HEK293 (cell line): ENCODE results near the gene KLC1.

ENCODE experiments used
- CTCF ChIA-PET: fragments of 350-600 bp; formaldehyde crosslinking; extraction: SDS; loops from one replicate; lab custom pipeline; 2021; ENCODE audit warnings: antibody characterized with exemption; lab: Yijun Ruan, JAX
- POLR2A ChIA-PET: fragments of 300-600 bp; formaldehyde crosslinking; extraction: SDS; loops from one replicate; lab custom pipeline; 2020; ENCODE audit warnings: antibody characterized with exemption, inconsistent platforms; lab: Yijun Ruan, JAX
- H3K27ac ChIP-seq: fragments of 200-500 bp; sonication (Bioruptor generic); 2 replicates; pipeline ENCODE4 v1.5.1; 2014; ENCODE audit warnings: low read depth, low read length, control low read depth, inconsistent platforms; ENCODE audit errors: extremely low read depth
- H3K36me3 ChIP-seq, 2 experiments: fragments of 200-500 bp in 1 of 2; sonication (Bioruptor generic) in 1 of 2; 1 replicate in 1 of 2; 2 replicates in 1 of 2; pipeline ENCODE4 v1.5.1; 2014 to 2017; ENCODE audit warnings: inconsistent platforms in 2 of 2, low read length in 2 of 2; ENCODE audit not compliant: control insufficient read depth in 2 of 2, insufficient read depth in 1 of 2
- H3K4me1 ChIP-seq: fragments of 200-500 bp; sonication (Bioruptor generic); 2 replicates; pipeline ENCODE4 v1.5.1; 2014; ENCODE audit warnings: mild to moderate bottlenecking, low read length, inconsistent platforms; ENCODE audit not compliant: control insufficient read depth, insufficient read depth
- H3K4me3 ChIP-seq: 2 replicates; pipeline ENCODE4 v1.5.1; 2011; ENCODE audit warnings: low read depth, mild to moderate bottlenecking, control low read depth, low read length, moderate library complexity
- H3K9me3 ChIP-seq: fragments of 200-500 bp; sonication (Bioruptor generic); 2 replicates; pipeline ENCODE4 v1.5.1; 2014; ENCODE audit warnings: low read depth, low read length, inconsistent platforms; ENCODE audit not compliant: control insufficient read depth, insufficient read depth
- PRDM4 ChIP-seq: fragments of 450-650 bp; formaldehyde crosslinking; IDR thresholded peaks from 2 replicates; pipeline ENCODE4 v1.5.1; 2017; ENCODE audit warnings: missing biosample characterization, missing genetic modification characterization
- ZFHX2 ChIP-seq: fragments of 450-650 bp; formaldehyde crosslinking; conservative IDR thresholded peaks from 2 replicates; pipeline ENCODE4 v1.5.1; 2016; ENCODE audit warnings: missing biosample characterization, missing genetic modification characterization
- ZIC2 ChIP-seq: fragments of 450-650 bp; formaldehyde crosslinking; IDR thresholded peaks from 2 replicates; pipeline ENCODE4 v1.5.1; 2016; ENCODE audit warnings: missing biosample characterization, missing genetic modification characterization
- ZNF138 ChIP-seq: fragments of 450-650 bp; formaldehyde crosslinking; IDR thresholded peaks from 2 replicates; pipeline ENCODE4 v1.5.1; 2016; ENCODE audit warnings: missing biosample characterization, missing genetic modification characterization, borderline replicate concordance
- ZNF175 ChIP-seq: fragments of 450-650 bp; formaldehyde crosslinking; IDR thresholded peaks from 2 replicates; pipeline ENCODE4 v1.5.1; 2016; ENCODE audit warnings: missing biosample characterization, missing genetic modification characterization
- ZNF214 ChIP-seq: fragments of 450-650 bp; formaldehyde crosslinking; IDR thresholded peaks from 2 replicates; pipeline ENCODE4 v1.5.1; 2017; ENCODE audit warnings: missing biosample characterization, mild to moderate bottlenecking, missing genetic modification characterization, borderline replicate concordance
- ZNF24 ChIP-seq: fragments of 450-650 bp; formaldehyde crosslinking; IDR thresholded peaks from 2 replicates; pipeline ENCODE4 v1.5.1; 2016; ENCODE audit warnings: missing biosample characterization, missing genetic modification characterization
- ZNF248 ChIP-seq: fragments of 450-650 bp; formaldehyde crosslinking; IDR thresholded peaks from 2 replicates; pipeline ENCODE4 v1.5.1; 2017; ENCODE audit warnings: missing biosample characterization, missing genetic modification characterization
- ZNF274 ChIP-seq, 2 experiments: fragments of 200-500 bp in 1 of 2; fragments of 450-650 bp in 1 of 2; sonication (Bioruptor generic) in 1 of 2; formaldehyde crosslinking in 1 of 2; IDR thresholded peaks; 2 replicates each; pipeline versions ENCODE4 v1.5.1 to v1.6.1; 2014 to 2016; ENCODE audit warnings: borderline replicate concordance in 1 of 2, inconsistent platforms in 1 of 2, low read length in 1 of 2, missing biosample characterization in 1 of 2, missing genetic modification characterization in 1 of 2
- ZNF311 ChIP-seq: fragments of 450-650 bp; formaldehyde crosslinking; IDR thresholded peaks from 2 replicates; pipeline ENCODE4 v1.5.1; 2017; ENCODE audit warnings: missing biosample characterization, missing genetic modification characterization, borderline replicate concordance
- ZNF416 ChIP-seq: fragments of 450-650 bp; formaldehyde crosslinking; IDR thresholded peaks from 2 replicates; pipeline ENCODE4 v1.5.1; 2016; ENCODE audit warnings: missing biosample characterization, missing genetic modification characterization
- ZNF670 ChIP-seq: fragments of 450-650 bp; formaldehyde crosslinking; IDR thresholded peaks from 2 replicates; pipeline ENCODE4 v1.5.1; 2016; ENCODE audit warnings: missing biosample characterization, missing genetic modification characterization, low read depth
- TF ChIP-seq, protein P1 (sequence below): fragments of 450-650 bp; formaldehyde crosslinking; IDR thresholded peaks from 2 replicates; pipeline ENCODE4 v1.5.1; 2016; ENCODE audit warnings: missing biosample characterization, missing genetic modification characterization, borderline replicate concordance
- TF ChIP-seq, protein P2 (sequence below): fragments of 450-650 bp; formaldehyde crosslinking; IDR thresholded peaks from 2 replicates; pipeline ENCODE4 v1.5.1; 2016; ENCODE audit warnings: missing biosample characterization, missing genetic modification characterization

KLC1 gene

DNA sequence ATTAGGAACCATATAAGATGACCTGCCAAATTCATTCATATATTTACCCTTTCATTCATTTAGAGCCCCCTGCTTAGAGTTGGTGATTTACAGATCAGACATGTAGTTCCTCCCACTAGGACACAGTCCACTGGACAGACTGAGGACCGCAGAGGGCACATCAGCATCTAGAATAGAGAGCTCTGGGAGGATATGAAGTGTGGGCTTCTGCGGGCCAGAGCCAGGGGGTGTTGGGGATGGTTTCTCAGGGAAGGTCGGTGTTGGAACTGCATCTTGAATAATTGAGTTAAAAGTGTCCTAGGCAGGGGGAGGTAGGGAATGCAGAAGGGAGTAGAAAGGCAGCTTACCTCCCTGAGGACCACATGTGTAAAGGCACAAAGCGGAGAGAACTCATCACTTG is 42.9 kb downstream of the KLC1 start (continued):
- TF ChIP-seq, protein P1, sequence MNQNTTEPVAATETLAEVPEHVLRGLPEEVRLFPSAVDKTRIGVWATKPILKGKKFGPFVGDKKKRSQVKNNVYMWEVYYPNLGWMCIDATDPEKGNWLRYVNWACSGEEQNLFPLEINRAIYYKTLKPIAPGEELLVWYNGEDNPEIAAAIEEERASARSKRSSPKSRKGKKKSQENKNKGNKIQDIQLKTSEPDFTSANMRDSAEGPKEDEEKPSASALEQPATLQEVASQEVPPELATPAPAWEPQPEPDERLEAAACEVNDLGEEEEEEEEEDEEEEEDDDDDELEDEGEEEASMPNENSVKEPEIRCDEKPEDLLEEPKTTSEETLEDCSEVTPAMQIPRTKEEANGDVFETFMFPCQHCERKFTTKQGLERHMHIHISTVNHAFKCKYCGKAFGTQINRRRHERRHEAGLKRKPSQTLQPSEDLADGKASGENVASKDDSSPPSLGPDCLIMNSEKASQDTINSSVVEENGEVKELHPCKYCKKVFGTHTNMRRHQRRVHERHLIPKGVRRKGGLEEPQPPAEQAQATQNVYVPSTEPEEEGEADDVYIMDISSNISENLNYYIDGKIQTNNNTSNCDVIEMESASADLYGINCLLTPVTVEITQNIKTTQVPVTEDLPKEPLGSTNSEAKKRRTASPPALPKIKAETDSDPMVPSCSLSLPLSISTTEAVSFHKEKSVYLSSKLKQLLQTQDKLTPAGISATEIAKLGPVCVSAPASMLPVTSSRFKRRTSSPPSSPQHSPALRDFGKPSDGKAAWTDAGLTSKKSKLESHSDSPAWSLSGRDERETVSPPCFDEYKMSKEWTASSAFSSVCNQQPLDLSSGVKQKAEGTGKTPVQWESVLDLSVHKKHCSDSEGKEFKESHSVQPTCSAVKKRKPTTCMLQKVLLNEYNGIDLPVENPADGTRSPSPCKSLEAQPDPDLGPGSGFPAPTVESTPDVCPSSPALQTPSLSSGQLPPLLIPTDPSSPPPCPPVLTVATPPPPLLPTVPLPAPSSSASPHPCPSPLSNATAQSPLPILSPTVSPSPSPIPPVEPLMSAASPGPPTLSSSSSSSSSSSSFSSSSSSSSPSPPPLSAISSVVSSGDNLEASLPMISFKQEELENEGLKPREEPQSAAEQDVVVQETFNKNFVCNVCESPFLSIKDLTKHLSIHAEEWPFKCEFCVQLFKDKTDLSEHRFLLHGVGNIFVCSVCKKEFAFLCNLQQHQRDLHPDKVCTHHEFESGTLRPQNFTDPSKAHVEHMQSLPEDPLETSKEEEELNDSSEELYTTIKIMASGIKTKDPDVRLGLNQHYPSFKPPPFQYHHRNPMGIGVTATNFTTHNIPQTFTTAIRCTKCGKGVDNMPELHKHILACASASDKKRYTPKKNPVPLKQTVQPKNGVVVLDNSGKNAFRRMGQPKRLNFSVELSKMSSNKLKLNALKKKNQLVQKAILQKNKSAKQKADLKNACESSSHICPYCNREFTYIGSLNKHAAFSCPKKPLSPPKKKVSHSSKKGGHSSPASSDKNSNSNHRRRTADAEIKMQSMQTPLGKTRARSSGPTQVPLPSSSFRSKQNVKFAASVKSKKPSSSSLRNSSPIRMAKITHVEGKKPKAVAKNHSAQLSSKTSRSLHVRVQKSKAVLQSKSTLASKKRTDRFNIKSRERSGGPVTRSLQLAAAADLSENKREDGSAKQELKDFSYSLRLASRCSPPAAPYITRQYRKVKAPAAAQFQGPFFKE (tag by site-specific recombination): no peak
- no peak for TF ChIP-seq ZIC2 (tag by site-specific recombination)
- no peak for TF ChIP-seq ZNF138 (tag by site-specific recombination)
- TF ChIP-seq ZNF416 (tag by site-specific recombination): no peak

DNA sequence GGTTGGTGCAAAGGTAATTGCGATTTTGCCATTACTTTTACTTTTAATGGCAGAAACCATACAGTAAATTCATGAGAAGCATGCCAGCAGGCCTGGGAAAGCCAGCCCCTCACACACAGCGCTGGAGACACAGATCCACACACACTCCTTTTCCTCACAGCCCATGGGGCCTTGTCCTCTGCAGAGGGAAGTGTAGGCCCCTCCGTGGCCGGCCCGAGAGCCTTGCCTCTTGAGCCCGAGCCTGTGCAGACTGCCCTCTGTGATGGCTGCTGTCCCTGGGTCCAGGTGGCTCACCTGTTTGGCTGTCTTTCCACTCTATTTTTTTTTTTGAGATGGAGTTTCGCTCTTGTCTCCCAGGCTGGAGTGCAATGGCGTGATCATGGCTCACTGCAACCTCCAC is 46.9 kb downstream of the KLC1 start:
- H3K4me1 ChIP-seq: no peaks in the 10 kb centered on the region
- TF ChIP-seq ZFHX2 (tag by site-specific recombination) (no peak), ZNF24 (tag by site-specific recombination) (no peak), ZNF248 (tag by site-specific recombination) (no peak), ZNF214 (tag by site-specific recombination) (no peak), ZNF311 (tag by site-specific recombination) (no peak), ZNF175 (tag by site-specific recombination) (no peak), PRDM4 (tag by site-specific recombination) (no peak), ZNF274 (IDR thresholded peaks at IDR 0.05; ENCODE audit: low read length) (no peak), ZNF274 (tag by site-specific recombination; IDR thresholded peaks at IDR 0.05; ENCODE audit: borderline replicate concordance) (no peak), ZNF670 (tag by site-specific recombination) (no peak)
- TF ChIP-seq, protein P2, sequence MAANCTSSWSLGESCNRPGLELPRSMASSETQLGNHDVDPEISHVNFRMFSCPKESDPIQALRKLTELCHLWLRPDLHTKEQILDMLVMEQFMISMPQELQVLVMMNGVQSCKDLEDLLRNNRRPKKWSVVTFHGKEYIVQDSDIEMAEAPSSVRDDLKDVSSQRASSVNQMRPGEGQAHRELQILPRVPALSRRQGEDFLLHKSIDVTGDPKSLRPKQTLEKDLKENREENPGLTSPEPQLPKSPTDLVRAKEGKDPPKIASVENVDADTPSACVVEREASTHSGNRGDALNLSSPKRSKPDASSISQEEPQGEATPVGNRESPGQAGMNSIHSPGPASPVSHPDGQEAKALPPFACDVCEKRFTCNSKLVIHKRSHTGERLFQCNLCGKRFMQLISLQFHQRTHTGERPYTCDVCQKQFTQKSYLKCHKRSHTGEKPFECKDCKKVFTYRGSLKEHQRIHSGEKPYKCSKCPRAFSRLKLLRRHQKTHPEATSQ (tag by site-specific recombination): no peak
- TF ChIP-seq, protein P1 (tag by site-specific recombination): no peak
- ChIA-PET CTCF (no interaction called here), POLR2A (no interaction called here)
- H3K9me3 ChIP-seq: no peaks in the 10 kb centered on the region
- H3K4me3 ChIP-seq: no peak overlapping the region
- no peak overlapping the region for H3K27ac ChIP-seq
- peaks cover 84 to 95% of the 10 kb centered on the region in 2 experiments for H3K36me3 ChIP-seq
